ENCODE results near the gene AMTN. TPM values are rescaled to one million over a fixed set of nuclear protein-coding genes. Genes with fewer than 3 reads are reported as not detected.

Gene AMTN
- total and polyA plus RNA-seq, 2 experiments from 2014 or later = 0.53 TPM; not detected in 1

DNA sequence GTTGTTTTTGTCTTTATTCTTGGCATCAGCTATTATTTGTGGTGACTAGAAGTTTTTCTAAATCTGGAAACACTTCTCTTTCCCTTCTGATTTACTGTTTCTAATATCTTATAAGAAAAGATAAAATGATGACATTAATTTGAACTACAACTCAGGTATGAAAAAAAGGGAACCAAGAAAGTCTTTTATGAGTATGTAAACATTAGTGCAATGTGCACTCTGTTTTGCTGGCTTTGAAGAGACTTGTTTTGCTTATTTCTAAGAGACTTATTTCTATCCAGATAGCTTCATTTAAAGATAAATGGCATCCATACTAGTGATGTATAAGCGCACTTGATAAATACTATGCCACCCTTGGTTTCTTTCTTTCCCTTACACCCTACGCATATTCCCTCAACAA is 63.6 kb downstream of the AMTN start:
- H3K9me3 ChIP-seq (ENCODE audit: low read depth) = no peaks in the 10 kb centered on the region
- no peaks in the 10 kb centered on the region for H3K27me3 ChIP-seq
- no peak for DNase-seq (ENCODE audit: low read depth in 1 of 2, low spot score in 1 of 2)
- no peak overlapping the region for H3K4me3 ChIP-seq
- no peak for TF ChIP-seq CTCF (IDR thresholded peaks at IDR 0.05; ENCODE audit: low read depth, low read length)
- no peak overlapping the region for H3K27ac ChIP-seq
- no peaks in the 10 kb centered on the region for H3K36me3 ChIP-seq
- no peaks in the 10 kb centered on the region for H3K4me1 ChIP-seq (ENCODE audit: low read depth)

Other genes with a start within 250 kb of the AMTN start
- gene CABS1, start 183.6 kb upstream of the AMTN start, total RNA-seq = not detected in 2 replicates
- gene CABS1, start 183.6 kb upstream of the AMTN start, polyA plus RNA-seq = 0.55 TPM in 1 of 2 replicates, not detected in the other
- not detected in 2 replicates for gene SMR3A, start 157.8 kb upstream of the AMTN start, total RNA-seq
- not detected in 2 replicates for gene SMR3A, start 157.8 kb upstream of the AMTN start, polyA plus RNA-seq
- gene SMR3B, start 135.4 kb upstream of the AMTN start, total RNA-seq = not detected in 2 replicates
- not detected in 2 replicates for gene SMR3B, start 135.4 kb upstream of the AMTN start, polyA plus RNA-seq
- not detected in 2 replicates for gene OPRPN, start 120.6 kb upstream of the AMTN start, total RNA-seq
- not detected in 2 replicates for gene OPRPN, start 120.6 kb upstream of the AMTN start, polyA plus RNA-seq
- gene MUC7, start 46.4 kb upstream of the AMTN start, total RNA-seq = not detected in 2 replicates
- not detected in 2 replicates for gene MUC7, start 46.4 kb upstream of the AMTN start, polyA plus RNA-seq
- not detected in 2 replicates for gene AMBN, start 73.7 kb downstream of the AMTN start, total RNA-seq
- gene AMBN, start 73.7 kb downstream of the AMTN start, polyA plus RNA-seq = not detected in 2 replicates
- gene ENAM, start 110.2 kb downstream of the AMTN start, total RNA-seq = under 0.01 TPM in 1 of 2 replicates, not detected in the other
- not detected in 2 replicates for gene ENAM, start 110.2 kb downstream of the AMTN start, polyA plus RNA-seq
- not detected in 2 replicates for gene JCHAIN, start 147.9 kb downstream of the AMTN start, total RNA-seq
- 0.61 TPM in 1 of 2 replicates, not detected in the other for gene JCHAIN, start 147.9 kb downstream of the AMTN start, polyA plus RNA-seq
- gene UTP3, start 170.0 kb downstream of the AMTN start, total RNA-seq = 18.4 and 23.7 TPM in 2 replicates
- 10.9 and 15.5 TPM in 2 replicates for gene UTP3, start 170.0 kb downstream of the AMTN start, polyA plus RNA-seq
- gene RUFY3, start 203.4 kb downstream of the AMTN start, total RNA-seq = 31.0 and 43.7 TPM in 2 replicates
- 28.1 and 35.2 TPM in 2 replicates for gene RUFY3, start 203.4 kb downstream of the AMTN start, polyA plus RNA-seq

Measured in cardiac muscle cell (in vitro differentiated cells and primary cell).